ENCODE measurements around the gene KRT7. TPM values are rescaled to one million over a fixed set of nuclear protein-coding genes. Genes with fewer than 3 reads are reported as not detected.

KRT7 gene
- total RNA-seq, 1 donor: 27.9 TPM

GRCh38 chr12:52267266-52267665, 34.2 kb downstream of the KRT7 start:
- Histone ChIP-seq H3K9me3 (ENCODE audit: low read depth, low read length) (no peaks in the 10 kb centered on the region), H3K36me3 (ENCODE audit: insufficient read depth, low read length) (no peaks in the 10 kb centered on the region), H3K27ac (ENCODE audit: low read depth, low read length) (peak overlapping the region; percentile 82), H3K4me1 (ENCODE audit: insufficient read depth, low read length) (peaks cover 15% of the 10 kb centered on the region), H3K27me3 (ENCODE audit: insufficient read depth, low read length) (no peaks in the 10 kb centered on the region), H3K4me3 (ENCODE audit: insufficient read depth, low read length) (no peak overlapping the region), H4K20me1 (ENCODE audit: insufficient read depth, low read length) (no peaks in the 10 kb centered on the region), H3K79me2 (ENCODE audit: insufficient read depth, low read length) (no peaks in the 10 kb centered on the region), H3K4me2 (ENCODE audit: insufficient read depth, low read length) (no peak overlapping the region), H2AFZ (ENCODE audit: low read length) (no peak overlapping the region)
- no peak for DNase-seq (ENCODE audit: insufficient read length, low spot score, missing footprints)
- TF ChIP-seq CTCF (IDR thresholded peaks at IDR 0.05; ENCODE audit: extremely low read depth, low read depth, low read length): no peak

GRCh38 chr12:52267699-52268098, 34.7 kb downstream of the KRT7 start:
- H3K27me3 ChIP-seq (ENCODE audit: insufficient read depth, low read length): no peaks in the 10 kb centered on the region
- H3K79me2 ChIP-seq (ENCODE audit: insufficient read depth, low read length): no peaks in the 10 kb centered on the region
- no peaks in the 10 kb centered on the region for H4K20me1 ChIP-seq (ENCODE audit: insufficient read depth, low read length)
- no peaks in the 10 kb centered on the region for H3K9me3 ChIP-seq (ENCODE audit: low read depth, low read length)
- TF ChIP-seq CTCF (IDR thresholded peaks at IDR 0.05; ENCODE audit: extremely low read depth, low read depth, low read length): no peak
- H3K4me2 ChIP-seq (ENCODE audit: insufficient read depth, low read length): peak overlapping the region; percentile 50
- H3K4me1 ChIP-seq (ENCODE audit: insufficient read depth, low read length): peaks cover 15% of the 10 kb centered on the region
- H2AFZ ChIP-seq (ENCODE audit: low read length): peak overlapping the region; percentile 16
- H3K4me3 ChIP-seq (ENCODE audit: insufficient read depth, low read length): no peak overlapping the region
- no peaks in the 10 kb centered on the region for H3K36me3 ChIP-seq (ENCODE audit: insufficient read depth, low read length)
- DNase-seq (ENCODE audit: insufficient read length, low spot score, missing footprints): peak; percentile 55
- peak overlapping the region; percentile 82 for H3K27ac ChIP-seq (ENCODE audit: low read depth, low read length)

- TF ChIP-seq CTCF (IDR thresholded peaks at IDR 0.05; ENCODE audit: extremely low read depth, low read depth, low read length): no peak
- Histone ChIP-seq H3K79me2 (ENCODE audit: insufficient read depth, low read length) (no peaks in the 10 kb centered on the region), H2AFZ (ENCODE audit: low read length) (peak overlapping the region; percentile 16), H3K4me2 (ENCODE audit: insufficient read depth, low read length) (peak overlapping the region; percentile 50), H3K36me3 (ENCODE audit: insufficient read depth, low read length) (no peaks in the 10 kb centered on the region), H3K27ac (ENCODE audit: low read depth, low read length) (peak overlapping the region; percentile 82), H3K4me1 (ENCODE audit: insufficient read depth, low read length) (peaks cover 15% of the 10 kb centered on the region), H3K9me3 (ENCODE audit: low read depth, low read length) (no peaks in the 10 kb centered on the region), H3K27me3 (ENCODE audit: insufficient read depth, low read length) (no peaks in the 10 kb centered on the region), H4K20me1 (ENCODE audit: insufficient read depth, low read length) (no peaks in the 10 kb centered on the region), H3K4me3 (ENCODE audit: insufficient read depth, low read length) (no peak overlapping the region)
- peak; percentile 87 for DNase-seq (ENCODE audit: insufficient read length, low spot score, missing footprints)
Measured at GRCh38 chr12:52268212-52268611, 35.2 kb downstream of the KRT7 start.

- Histone ChIP-seq H3K79me2 (ENCODE audit: insufficient read depth, low read length) (no peaks in the 10 kb centered on the region), H3K4me2 (ENCODE audit: insufficient read depth, low read length) (no peak overlapping the region), H3K27me3 (ENCODE audit: insufficient read depth, low read length) (no peaks in the 10 kb centered on the region), H3K27ac (ENCODE audit: low read depth, low read length) (no peak overlapping the region), H3K9me3 (ENCODE audit: low read depth, low read length) (no peaks in the 10 kb centered on the region), H3K36me3 (ENCODE audit: insufficient read depth, low read length) (no peaks in the 10 kb centered on the region), H4K20me1 (ENCODE audit: insufficient read depth, low read length) (no peaks in the 10 kb centered on the region), H3K4me3 (ENCODE audit: insufficient read depth, low read length) (no peak overlapping the region), H2AFZ (ENCODE audit: low read length) (no peak overlapping the region), H3K4me1 (ENCODE audit: insufficient read depth, low read length) (peaks cover 15% of the 10 kb centered on the region)
- no peak for DNase-seq (ENCODE audit: insufficient read length, low spot score, missing footprints)
- TF ChIP-seq CTCF (IDR thresholded peaks at IDR 0.05; ENCODE audit: extremely low read depth, low read depth, low read length): no peak
Measured at GRCh38 chr12:52270541-52271070, 37.6 kb downstream of the KRT7 start.
